ENCODE results near the gene MIEF1.

MIEF1 gene

DNA sequence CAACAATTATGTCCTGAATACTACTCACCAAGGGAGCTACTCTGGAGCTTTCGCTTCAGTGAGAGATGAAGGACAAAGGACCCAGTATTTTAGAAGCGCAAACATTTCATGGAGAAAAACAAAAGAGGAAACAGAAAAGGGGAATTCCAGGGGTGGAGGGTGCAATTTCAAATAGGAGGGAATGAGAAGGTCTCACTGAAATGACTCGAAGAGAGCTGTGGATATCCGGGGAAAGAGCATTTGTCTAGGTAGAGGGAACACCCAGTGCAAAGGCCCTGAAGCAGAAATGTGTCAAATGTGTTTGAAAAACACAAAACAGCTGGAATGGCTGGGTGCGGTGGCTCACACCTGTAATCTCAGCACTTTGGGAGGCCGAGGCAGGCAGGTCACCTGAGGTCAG lies 28.0 kb downstream of the MIEF1 start:
- Histone ChIP-seq H3K4me3 (ENCODE audit: low read depth, low read length, poor library complexity, severe bottlenecking) (peak overlapping the region; percentile 49), H2AFZ (ENCODE audit: low read length) (no peak overlapping the region), H3K27me3 (ENCODE audit: insufficient read depth, low read length) (no peaks in the 10 kb centered on the region), H3K9me2 (ENCODE audit: low read depth, low read length) (no peaks in the 10 kb centered on the region), H4K20me1 (ENCODE audit: insufficient read depth, low read length) (no peaks in the 10 kb centered on the region), H3K4me2 (ENCODE audit: low read length) (peak overlapping the region; percentile 77), H3F3A (ENCODE audit: insufficient read depth, low read length) (peaks cover 15% of the 10 kb centered on the region), H3K27ac (ENCODE audit: low read depth, low read length, poor library complexity, severe bottlenecking) (peak overlapping the region; percentile 98), H3K9ac (ENCODE audit: low read length) (peak overlapping the region; percentile 52; the same call in 1 of the 2 replicates), H3K36me3 (ENCODE audit: insufficient read depth, low read length) (peaks cover 41% of the 10 kb centered on the region), H3K9me3 (ENCODE audit: low read length) (no peaks in the 10 kb centered on the region), H3K79me2 (ENCODE audit: insufficient read depth, low read length) (peaks cover 14% of the 10 kb centered on the region), H3K4me1 (ENCODE audit: insufficient read depth, low read length, severe bottlenecking) (peaks cover 82% of the 10 kb centered on the region)
- no peak for TF ChIP-seq EZH2 (IDR thresholded peaks at IDR 0.05; ENCODE audit: borderline replicate concordance, low read length)
- TF ChIP-seq, protein P1, sequence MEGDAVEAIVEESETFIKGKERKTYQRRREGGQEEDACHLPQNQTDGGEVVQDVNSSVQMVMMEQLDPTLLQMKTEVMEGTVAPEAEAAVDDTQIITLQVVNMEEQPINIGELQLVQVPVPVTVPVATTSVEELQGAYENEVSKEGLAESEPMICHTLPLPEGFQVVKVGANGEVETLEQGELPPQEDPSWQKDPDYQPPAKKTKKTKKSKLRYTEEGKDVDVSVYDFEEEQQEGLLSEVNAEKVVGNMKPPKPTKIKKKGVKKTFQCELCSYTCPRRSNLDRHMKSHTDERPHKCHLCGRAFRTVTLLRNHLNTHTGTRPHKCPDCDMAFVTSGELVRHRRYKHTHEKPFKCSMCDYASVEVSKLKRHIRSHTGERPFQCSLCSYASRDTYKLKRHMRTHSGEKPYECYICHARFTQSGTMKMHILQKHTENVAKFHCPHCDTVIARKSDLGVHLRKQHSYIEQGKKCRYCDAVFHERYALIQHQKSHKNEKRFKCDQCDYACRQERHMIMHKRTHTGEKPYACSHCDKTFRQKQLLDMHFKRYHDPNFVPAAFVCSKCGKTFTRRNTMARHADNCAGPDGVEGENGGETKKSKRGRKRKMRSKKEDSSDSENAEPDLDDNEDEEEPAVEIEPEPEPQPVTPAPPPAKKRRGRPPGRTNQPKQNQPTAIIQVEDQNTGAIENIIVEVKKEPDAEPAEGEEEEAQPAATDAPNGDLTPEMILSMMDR (IDR thresholded peaks at IDR 0.05; ENCODE audit: low read length) = no peak

DNA sequence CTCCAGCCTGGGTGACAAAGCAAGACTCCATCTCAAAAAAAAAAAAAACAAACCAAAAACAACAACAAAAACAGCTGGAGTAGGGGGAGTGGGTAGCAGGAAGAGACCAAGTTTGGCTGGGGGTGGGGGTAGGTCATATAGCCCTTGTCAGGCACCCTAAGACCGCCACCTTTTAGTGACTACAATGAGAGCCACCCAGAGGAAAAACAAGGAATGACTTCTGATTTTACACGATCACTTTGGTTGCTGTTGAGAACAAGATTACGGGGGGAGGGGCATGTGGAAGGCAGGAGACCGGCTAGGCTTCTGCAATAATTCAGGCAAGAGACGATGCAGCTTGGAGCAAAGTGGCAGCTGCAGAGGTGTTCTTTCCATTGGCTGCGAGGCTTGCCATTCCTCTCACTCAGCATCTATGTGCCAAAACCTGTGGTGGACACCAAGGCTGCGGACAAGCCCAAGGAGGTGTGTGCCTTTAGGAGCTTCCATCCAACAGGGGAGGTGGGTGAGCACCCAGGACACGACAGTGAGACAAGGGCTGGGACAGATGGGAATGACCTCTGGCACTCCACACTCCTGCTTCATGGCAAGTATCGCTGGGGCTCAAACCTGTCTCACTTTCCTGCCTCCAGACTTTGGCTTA lies 28.7 kb downstream of the MIEF1 start:
- TF ChIP-seq EZH2 (IDR thresholded peaks at IDR 0.05; ENCODE audit: borderline replicate concordance, low read length) = no peak
- TF ChIP-seq, protein P1 (IDR thresholded peaks at IDR 0.05; ENCODE audit: low read length) = peak; percentile 31; the same call in 1 of the 2 replicates
- peak overlapping the region; percentile 99 for H3K4me3 ChIP-seq (ENCODE audit: low read depth, low read length, poor library complexity, severe bottlenecking)
- no peaks in the 10 kb centered on the region for H3K9me2 ChIP-seq (ENCODE audit: low read depth, low read length)
- H3K4me1 ChIP-seq (ENCODE audit: insufficient read depth, low read length, severe bottlenecking) = peaks cover 78% of the 10 kb centered on the region
- H4K20me1 ChIP-seq (ENCODE audit: insufficient read depth, low read length) = no peaks in the 10 kb centered on the region
- H3K4me2 ChIP-seq (ENCODE audit: low read length) = peak overlapping the region; percentile 77
- H3K9me3 ChIP-seq (ENCODE audit: low read length) = no peaks in the 10 kb centered on the region
- peaks cover 10% of the 10 kb centered on the region for H3F3A ChIP-seq (ENCODE audit: insufficient read depth, low read length)
- peaks cover 35% of the 10 kb centered on the region for H3K36me3 ChIP-seq (ENCODE audit: insufficient read depth, low read length)
- peaks cover 14% of the 10 kb centered on the region for H3K79me2 ChIP-seq (ENCODE audit: insufficient read depth, low read length)
- peak overlapping the region; percentile 98 for H3K27ac ChIP-seq (ENCODE audit: low read depth, low read length, poor library complexity, severe bottlenecking)
- no peaks in the 10 kb centered on the region for H3K27me3 ChIP-seq (ENCODE audit: insufficient read depth, low read length)
- no peak overlapping the region for H2AFZ ChIP-seq (ENCODE audit: low read length)
- peak overlapping the region; percentile 99 for H3K9ac ChIP-seq (ENCODE audit: low read length)

DNA sequence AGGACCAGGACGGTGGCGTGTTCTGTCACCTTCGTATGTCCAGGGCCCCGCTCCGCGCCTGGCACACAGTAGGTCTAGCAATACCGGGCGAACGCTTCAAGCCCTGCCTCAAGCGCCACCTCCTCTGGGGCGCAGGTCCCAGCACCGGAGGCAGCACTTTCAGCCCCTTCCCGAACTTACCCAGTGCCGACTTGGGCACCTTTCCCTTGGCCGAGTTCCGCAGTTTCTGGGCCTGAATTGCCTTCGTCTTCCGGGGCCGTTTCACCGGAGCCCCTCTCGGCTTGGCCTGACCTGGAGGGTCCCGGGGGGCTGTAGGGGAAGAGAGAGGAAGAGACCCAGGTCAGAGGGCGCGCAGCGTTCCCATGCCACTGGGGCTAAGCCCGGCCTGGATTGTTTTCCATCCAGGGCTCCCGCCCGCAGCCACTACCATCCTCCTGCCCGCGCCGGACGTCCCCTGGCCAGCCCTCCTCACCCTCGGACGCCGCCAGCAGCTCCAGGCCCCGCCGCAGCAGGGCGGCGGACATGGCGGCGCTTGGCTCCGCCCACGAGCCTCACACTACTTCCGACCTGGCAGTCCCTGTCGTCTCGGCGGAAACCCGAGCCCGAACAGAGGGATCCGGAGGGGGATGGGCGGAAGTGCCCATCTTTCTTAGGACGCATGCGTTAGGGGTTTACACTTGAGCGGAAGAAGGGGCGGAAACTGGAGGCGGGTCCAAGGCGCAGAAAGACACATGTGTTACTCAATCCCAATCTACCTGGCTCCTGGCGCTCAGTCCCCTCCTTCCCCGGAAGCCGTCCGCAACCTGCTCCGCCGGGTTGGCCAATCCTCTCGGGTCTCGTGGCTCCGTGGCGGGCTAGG lies 30.4 kb downstream of the MIEF1 start, which contains the start of gene RPS19BP1:
Gene RPS19BP1 (minus strand): TSS at position 534 of the 859 bp plus-strand sequence. CDS start 10 bp downstream, at position 524.
- Histone ChIP-seq H3K4me1 (ENCODE audit: insufficient read depth, low read length, severe bottlenecking) (peaks cover 67% of the 10 kb centered on the region), H3K79me2 (ENCODE audit: insufficient read depth, low read length) (peaks cover 14% of the 10 kb centered on the region), H3K9ac (ENCODE audit: low read length) (peak within 1 kb of the TSS; percentile 99), H3K27ac (ENCODE audit: low read depth, low read length, poor library complexity, severe bottlenecking) (peak within 1 kb of the TSS; percentile 98), H3K9me3 (ENCODE audit: low read length) (no peaks in the 10 kb centered on the region), H3K4me2 (ENCODE audit: low read length) (peak within 1 kb of the TSS; percentile 77), H2AFZ (ENCODE audit: low read length) (peak within 1 kb of the TSS; percentile 76; the same call in 1 of the 2 replicates), H3K4me3 (ENCODE audit: low read depth, low read length, poor library complexity, severe bottlenecking) (peak within 1 kb of the TSS; percentile 99), H3F3A (ENCODE audit: insufficient read depth, low read length) (peaks cover 8% of the 10 kb centered on the region), H3K27me3 (ENCODE audit: insufficient read depth, low read length) (no peaks in the 10 kb centered on the region), H3K36me3 (ENCODE audit: insufficient read depth, low read length) (peaks cover 35% of the 10 kb centered on the region), H3K9me2 (ENCODE audit: low read depth, low read length) (no peaks in the 10 kb centered on the region), H4K20me1 (ENCODE audit: insufficient read depth, low read length) (no peaks in the 10 kb centered on the region)
- no peak for TF ChIP-seq EZH2 (IDR thresholded peaks at IDR 0.05; ENCODE audit: borderline replicate concordance, low read length)
- TF ChIP-seq, protein P1 (IDR thresholded peaks at IDR 0.05; ENCODE audit: low read length) = no peak

All from OCI-LY1 (cell line).